RWPE2 (cell line): ENCODE measurements around the gene PPID.

Experiments used
- ATAC-seq: fragments of 200-7000 bp; cut with Tn5 transposase; 3 replicates; pipeline ENCODE4 v1.9.1; 2021; ENCODE audit warnings: low read depth
- DNase-seq: peaks from one replicate; pipeline ENCODE4 v3.0.0-alpha.2; 2020; ENCODE audit warnings: low spot score
- H3K27ac ChIP-seq: fragments of 450-650 bp; 2 replicates; pipeline ENCODE4 v1.5.1; 2017; ENCODE audit warnings: mild to moderate bottlenecking; ENCODE audit not compliant: poor library complexity, severe bottlenecking
- H3K27me3 ChIP-seq: fragments of 250-450 bp; sonication (Bioruptor Pico); 2 replicates; pipeline ENCODE4 v1.5.1; 2021; ENCODE audit warnings: mild to moderate bottlenecking, moderate library complexity; ENCODE audit not compliant: insufficient read depth, poor library complexity, severe bottlenecking
- H3K36me3 ChIP-seq: fragments of 250-450 bp; sonication (Bioruptor Pico); 2 replicates; pipeline ENCODE4 v1.5.1; 2020; ENCODE audit warnings: low read depth, mild to moderate bottlenecking, moderate library complexity
- H3K4me1 ChIP-seq: fragments of 250-450 bp; sonication (Bioruptor Pico); 2 replicates; pipeline ENCODE4 v1.5.1; 2021; ENCODE audit warnings: mild to moderate bottlenecking, moderate library complexity; ENCODE audit not compliant: insufficient read depth, poor library complexity, severe bottlenecking
- H3K4me3 ChIP-seq: fragments of 250-450 bp; sonication (Bioruptor Pico); 2 replicates; pipeline ENCODE4 v1.5.1; 2021; ENCODE audit warnings: mild to moderate bottlenecking, moderate library complexity; ENCODE audit not compliant: severe bottlenecking
- H3K9me3 ChIP-seq: fragments of 250-450 bp; sonication (Bioruptor Pico); 2 replicates; pipeline ENCODE4 v1.5.1; 2021; ENCODE audit warnings: mild to moderate bottlenecking, moderate library complexity; ENCODE audit not compliant: severe bottlenecking
- CTCF ChIP-seq: fragments of 450-650 bp; IDR thresholded peaks from one replicate; pipeline ENCODE4 v1.5.1; 2017; ENCODE audit warnings: mild to moderate bottlenecking, moderate library complexity; ENCODE audit not compliant: poor library complexity, severe bottlenecking

PPID gene

GRCh38 chr4:158768555-158769174, 45.5 kb upstream of the PPID start, which contains the start of gene FNIP2:
TSS of gene FNIP2 (plus strand) at chr4:158769026. CDS start at chr4:158769213, 187 bp downstream.
- Histone ChIP-seq H3K9me3 (no peaks in the 10 kb centered on the region), H3K27ac (peak within 1 kb of the TSS; percentile 47), H3K4me3 (peak within 1 kb of the TSS; percentile 97), H3K27me3 (no peaks in the 10 kb centered on the region), H3K36me3 (no peaks in the 10 kb centered on the region), H3K4me1 (peaks cover 14% of the 10 kb centered on the region)
- ATAC-seq (peak; percentile 86), DNase-seq (peak; percentile 63)
- TF ChIP-seq CTCF = peak; percentile 10

DNA sequence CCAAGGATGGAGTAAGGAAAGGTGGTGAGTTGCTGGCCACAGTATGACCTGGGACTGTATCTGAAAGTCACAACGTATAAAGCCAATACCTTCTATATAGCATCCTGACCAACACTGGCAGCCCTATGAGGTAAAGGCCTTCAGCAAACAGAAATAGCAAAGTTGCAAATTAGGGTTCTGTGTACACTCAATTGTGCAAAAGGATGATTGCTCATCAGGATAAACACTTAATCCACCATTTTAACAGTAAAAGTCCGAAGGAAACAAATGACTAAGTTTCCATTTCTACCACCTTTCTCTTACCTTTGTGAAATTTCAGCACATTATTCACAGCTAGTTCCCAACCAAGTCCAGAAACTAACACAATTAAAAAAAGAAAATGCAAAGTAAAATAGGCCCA, 44.3 kb upstream of the PPID start:
- Histone ChIP-seq H3K27ac (no peak overlapping the region), H3K27me3 (no peaks in the 10 kb centered on the region), H3K36me3 (no peaks in the 10 kb centered on the region), H3K9me3 (no peaks in the 10 kb centered on the region), H3K4me1 (peaks cover 14% of the 10 kb centered on the region), H3K4me3 (no peak overlapping the region)
- TF ChIP-seq CTCF = no peak
- ATAC-seq = no peak
- no peak for DNase-seq

DNA sequence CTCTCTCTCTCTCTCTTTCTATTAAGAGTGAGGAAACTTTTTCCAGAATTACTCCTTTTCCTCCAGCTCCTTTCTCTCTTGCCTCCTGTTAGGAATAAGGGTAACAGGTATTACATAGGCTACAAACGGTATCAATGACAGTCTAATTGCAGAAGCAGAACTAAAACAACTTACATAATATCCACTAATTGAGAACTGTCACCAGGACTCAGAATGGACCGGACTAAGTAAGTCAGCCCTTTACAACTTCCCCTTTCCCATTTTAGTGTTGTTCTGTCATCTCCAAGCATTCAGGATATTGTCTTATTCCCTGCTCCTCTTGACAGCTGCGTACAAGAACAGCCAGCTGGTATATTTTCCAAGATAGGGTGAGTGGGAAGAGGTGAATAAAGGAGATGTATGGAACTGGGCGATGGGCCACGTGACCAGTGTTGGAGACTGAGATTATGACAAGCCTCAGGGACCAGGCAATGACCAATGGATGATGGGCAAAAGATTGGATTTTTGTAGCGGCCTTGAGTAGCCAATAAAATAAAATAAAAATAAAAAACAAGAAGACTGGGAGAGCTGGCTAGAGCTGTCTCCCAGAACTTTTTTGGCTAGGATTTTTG, 43.3 kb upstream of the PPID start:
- TF ChIP-seq CTCF = no peak
- ATAC-seq (no peak), DNase-seq (no peak)
- H3K4me1 ChIP-seq = peaks cover 14% of the 10 kb centered on the region
- no peak overlapping the region for H3K27ac ChIP-seq
- H3K36me3 ChIP-seq = no peaks in the 10 kb centered on the region
- no peak overlapping the region for H3K4me3 ChIP-seq
- no peaks in the 10 kb centered on the region for H3K27me3 ChIP-seq
- no peaks in the 10 kb centered on the region for H3K9me3 ChIP-seq

DNA sequence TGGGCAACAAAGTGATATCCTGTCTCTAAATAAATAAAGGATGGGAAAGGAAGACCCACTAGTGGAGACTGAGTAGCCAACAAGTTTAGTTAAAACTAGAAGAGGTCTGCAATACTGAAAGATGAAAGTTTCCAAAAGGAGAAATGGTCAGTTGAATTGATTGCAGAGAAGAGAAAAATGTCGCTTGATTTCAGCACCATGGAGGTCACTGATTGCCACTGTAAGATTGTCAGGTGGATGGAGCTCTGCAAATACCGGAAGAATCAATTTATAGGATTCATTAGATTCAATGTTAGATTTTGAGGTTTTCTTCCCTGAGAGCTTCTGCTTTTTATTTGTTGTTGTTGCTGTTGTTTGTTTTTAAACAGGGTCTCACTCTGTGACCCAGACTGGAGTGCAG, 40.3 kb upstream of the PPID start:
- Histone ChIP-seq H3K36me3 (no peaks in the 10 kb centered on the region), H3K27ac (no peak overlapping the region), H3K4me3 (no peak overlapping the region), H3K27me3 (no peaks in the 10 kb centered on the region), H3K4me1 (peaks cover 7% of the 10 kb centered on the region), H3K9me3 (no peaks in the 10 kb centered on the region)
- ATAC-seq (no peak), DNase-seq (no peak)
- no peak for TF ChIP-seq CTCF

GRCh38 chr4:158762553-158762952, 39.4 kb upstream of the PPID start:
- no peaks in the 10 kb centered on the region for H3K9me3 ChIP-seq
- DNase-seq (no peak), ATAC-seq (no peak)
- no peaks in the 10 kb centered on the region for H3K36me3 ChIP-seq
- H3K27ac ChIP-seq = no peak overlapping the region
- no peak overlapping the region for H3K4me3 ChIP-seq
- no peaks in the 10 kb centered on the region for H3K27me3 ChIP-seq
- no peak for TF ChIP-seq CTCF
- H3K4me1 ChIP-seq = peaks cover under 1% of the 10 kb centered on the region
